ENCODE measurements around the gene CRYBA1. TPM values are rescaled to one million over a fixed set of nuclear protein-coding genes. Genes with fewer than 3 reads are reported as not detected.

The CRYBA1 gene
- total RNA-seq, 1 donor from 2014 or later, result not detected

DNA sequence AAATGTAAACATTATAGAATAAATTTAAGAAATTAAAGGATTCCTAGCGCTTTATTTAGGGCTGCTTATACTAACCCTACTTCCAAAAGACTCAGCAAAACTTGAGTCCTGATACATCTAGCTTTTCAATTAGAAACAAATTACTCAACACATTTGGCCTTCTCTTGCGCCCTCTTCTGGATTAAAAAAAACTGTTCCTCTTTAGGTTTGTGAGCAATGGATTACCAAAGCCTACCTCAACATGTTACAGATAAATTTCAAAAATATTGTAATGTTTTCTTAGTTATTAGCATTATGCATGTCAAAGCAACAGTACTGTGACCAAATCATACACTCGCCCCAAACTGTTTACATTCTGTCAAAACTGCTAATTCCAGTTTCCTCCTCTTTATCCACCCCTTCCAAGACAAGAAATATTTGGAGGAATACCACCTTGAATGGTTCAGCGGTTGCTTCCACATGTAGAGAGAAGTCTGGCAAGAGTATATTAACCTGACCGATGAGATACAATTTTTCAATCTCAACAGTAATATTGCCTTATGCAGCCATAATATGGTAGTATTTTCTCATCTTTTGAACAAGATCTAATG lies 44.6 kb downstream of the CRYBA1 start:
- TF ChIP-seq, protein P1, sequence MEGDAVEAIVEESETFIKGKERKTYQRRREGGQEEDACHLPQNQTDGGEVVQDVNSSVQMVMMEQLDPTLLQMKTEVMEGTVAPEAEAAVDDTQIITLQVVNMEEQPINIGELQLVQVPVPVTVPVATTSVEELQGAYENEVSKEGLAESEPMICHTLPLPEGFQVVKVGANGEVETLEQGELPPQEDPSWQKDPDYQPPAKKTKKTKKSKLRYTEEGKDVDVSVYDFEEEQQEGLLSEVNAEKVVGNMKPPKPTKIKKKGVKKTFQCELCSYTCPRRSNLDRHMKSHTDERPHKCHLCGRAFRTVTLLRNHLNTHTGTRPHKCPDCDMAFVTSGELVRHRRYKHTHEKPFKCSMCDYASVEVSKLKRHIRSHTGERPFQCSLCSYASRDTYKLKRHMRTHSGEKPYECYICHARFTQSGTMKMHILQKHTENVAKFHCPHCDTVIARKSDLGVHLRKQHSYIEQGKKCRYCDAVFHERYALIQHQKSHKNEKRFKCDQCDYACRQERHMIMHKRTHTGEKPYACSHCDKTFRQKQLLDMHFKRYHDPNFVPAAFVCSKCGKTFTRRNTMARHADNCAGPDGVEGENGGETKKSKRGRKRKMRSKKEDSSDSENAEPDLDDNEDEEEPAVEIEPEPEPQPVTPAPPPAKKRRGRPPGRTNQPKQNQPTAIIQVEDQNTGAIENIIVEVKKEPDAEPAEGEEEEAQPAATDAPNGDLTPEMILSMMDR (IDR thresholded peaks at IDR 0.05; ENCODE audit: insufficient read depth, low read length, poor library complexity, severe bottlenecking), result peak; percentile 69
- DNase-seq (ENCODE audit: low read depth), result peak; percentile 19

DNA sequence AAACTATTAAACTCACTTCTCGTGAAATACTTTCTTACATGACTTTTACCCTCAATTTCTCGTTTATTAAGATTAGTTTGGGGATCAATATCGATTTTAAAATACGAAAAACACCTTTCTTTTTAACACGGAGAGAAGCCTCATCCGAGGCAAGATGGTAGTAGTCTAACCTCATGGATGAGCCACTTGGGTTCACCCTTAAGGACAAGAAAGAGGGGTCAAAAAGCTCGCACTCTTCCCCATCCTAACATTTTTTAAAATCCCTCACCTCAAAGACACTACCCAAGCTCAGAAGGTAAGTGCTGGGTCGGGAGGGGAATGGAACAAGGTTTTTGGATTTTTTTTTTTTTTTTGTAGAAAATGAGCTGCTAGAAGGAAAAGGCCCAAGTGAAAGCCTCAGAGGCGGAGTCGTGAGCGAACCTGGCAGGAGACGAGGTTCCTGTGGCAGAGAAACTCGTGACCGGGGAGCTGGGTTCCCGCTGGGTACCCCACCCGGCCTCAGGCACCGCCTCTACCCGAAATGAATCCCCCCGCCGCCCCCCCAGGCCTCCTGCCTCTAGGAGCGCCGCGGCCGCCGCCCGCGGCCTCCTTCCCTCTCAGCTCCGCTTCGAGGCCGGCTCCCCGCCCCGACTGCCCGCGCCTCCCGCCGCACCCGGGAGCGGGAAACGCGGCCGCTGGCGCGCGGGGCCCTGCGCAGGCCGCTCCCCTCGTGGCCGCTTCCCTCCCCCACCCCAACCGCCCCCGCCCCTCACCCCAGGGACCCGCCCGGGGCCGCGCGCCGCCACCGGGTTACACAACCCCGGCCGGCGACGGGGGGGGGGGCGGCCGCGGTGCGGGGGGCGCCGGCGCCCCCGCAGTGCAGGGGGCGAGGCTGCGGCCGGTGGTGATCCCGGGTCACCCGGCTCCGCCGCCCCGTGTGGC lies 45.7 kb downstream of the CRYBA1 start:
- DNase-seq (ENCODE audit: low read depth), result no peak
- Histone ChIP-seq H3K4me3 (ENCODE audit: low read depth, low read length) (peak overlapping the region; percentile 99), H3K27me3 (ENCODE audit: control insufficient read depth, insufficient read depth, low read length) (no peaks in the 10 kb centered on the region), H3K36me3 (ENCODE audit: control insufficient read depth, insufficient read depth, low read length) (peaks cover 2% of the 10 kb centered on the region)
- TF ChIP-seq, protein P1 (IDR thresholded peaks at IDR 0.05; ENCODE audit: insufficient read depth, low read length, poor library complexity, severe bottlenecking), result no peak

More for the DNA sequence above, 44.6 kb downstream of the CRYBA1 start:
- Histone ChIP-seq H3K36me3 (ENCODE audit: control insufficient read depth, insufficient read depth, low read length) (peaks cover 4% of the 10 kb centered on the region), H3K27me3 (ENCODE audit: control insufficient read depth, insufficient read depth, low read length) (no peaks in the 10 kb centered on the region), H3K4me3 (ENCODE audit: low read depth, low read length) (peak overlapping the region; percentile 99)

DNA sequence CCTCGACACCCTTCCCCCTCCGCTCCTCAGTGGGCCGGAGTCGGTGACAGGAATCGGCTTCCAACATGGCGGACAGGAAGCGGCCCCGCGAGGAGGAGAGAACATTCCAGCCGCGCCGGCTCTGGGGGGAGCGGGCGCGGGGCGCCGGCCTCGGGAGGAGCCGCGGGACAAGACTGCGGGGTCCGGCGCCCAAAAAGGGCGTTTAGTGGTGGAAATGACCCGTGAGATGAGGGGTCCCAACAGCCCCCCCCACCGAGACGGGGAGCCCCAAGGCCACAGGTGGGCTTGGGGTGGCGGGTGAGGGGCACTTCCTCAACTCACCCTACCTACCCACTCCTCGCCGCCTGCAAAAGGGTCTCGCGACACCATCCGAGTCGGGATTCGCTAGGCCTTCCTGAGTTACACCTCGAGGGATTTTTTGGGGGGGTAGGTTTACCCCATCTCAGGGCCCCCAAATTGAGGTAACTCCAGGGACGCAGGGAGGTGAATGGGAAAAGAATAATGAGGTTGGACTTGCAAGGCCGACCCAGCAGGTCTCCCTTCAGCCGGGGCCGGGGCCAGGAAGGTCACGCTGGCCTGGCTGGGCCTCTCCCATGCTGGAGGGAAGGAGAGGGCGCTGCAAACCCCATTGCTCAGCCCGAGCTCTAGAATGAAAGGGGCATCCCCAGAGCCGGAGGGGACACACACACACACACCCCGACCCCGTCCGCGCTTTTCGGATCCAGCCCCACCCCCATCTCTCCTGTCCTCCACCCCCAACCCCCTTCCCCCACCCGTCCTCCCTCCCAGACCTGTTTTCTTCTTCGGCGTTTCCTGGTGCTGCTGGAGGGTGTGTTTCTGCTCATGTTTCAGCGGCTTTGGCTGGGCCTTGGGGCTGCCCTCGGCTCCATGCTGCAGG lies 46.6 kb downstream of the CRYBA1 start:
- Histone ChIP-seq H3K27me3 (ENCODE audit: control insufficient read depth, insufficient read depth, low read length) (no peaks in the 10 kb centered on the region), H3K36me3 (ENCODE audit: control insufficient read depth, insufficient read depth, low read length) (peaks cover 2% of the 10 kb centered on the region), H3K4me3 (ENCODE audit: low read depth, low read length) (peak overlapping the region; percentile 99)
- DNase-seq (ENCODE audit: low read depth), result no peak
- TF ChIP-seq, protein P1 (IDR thresholded peaks at IDR 0.05; ENCODE audit: insufficient read depth, low read length, poor library complexity, severe bottlenecking), result no peak

DNA sequence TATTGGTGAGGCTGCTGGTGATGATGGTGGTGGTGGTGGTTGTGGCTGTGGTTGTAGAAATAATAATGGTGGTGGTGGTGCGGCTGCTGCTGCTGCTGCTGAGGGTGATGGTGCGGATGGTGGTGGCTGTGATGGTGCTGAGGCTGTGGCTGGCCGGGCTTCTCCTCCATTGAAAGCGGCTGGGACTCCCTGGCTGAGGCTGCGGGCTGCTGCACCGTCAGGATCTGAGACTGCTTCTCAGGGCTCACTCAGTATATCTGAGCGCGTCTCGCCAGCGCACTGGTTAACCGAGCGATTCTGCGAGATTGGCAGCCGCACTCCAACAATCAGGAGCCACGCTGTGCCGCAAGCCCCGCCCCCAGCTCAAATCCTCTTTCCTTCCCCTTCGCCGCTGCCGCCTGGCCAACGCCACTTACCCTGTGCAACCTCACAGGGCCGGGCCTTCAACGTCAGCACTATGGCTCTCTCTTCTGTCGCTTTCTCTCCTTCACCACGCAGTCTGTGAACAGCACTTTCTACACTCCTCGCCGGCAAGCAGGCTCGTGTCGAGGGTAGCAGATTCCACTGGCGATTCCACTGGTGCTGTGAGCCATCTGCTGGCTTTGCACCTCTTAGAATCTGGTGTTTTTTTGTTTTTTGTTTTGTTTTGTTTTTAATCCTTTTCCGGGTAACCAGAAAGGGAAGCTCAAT lies 47.4 kb downstream of the CRYBA1 start, which contains the start of gene NUFIP2:
Gene NUFIP2 (minus strand): TSS at position 259 of the 690 bp plus-strand sequence. CDS start 89 bp downstream, at position 170.
- DNase-seq (ENCODE audit: low read depth), result peak; percentile 83
- TF ChIP-seq, protein P1 (IDR thresholded peaks at IDR 0.05; ENCODE audit: insufficient read depth, low read length, poor library complexity, severe bottlenecking), result no peak
- Histone ChIP-seq H3K27me3 (ENCODE audit: control insufficient read depth, insufficient read depth, low read length) (no peaks in the 10 kb centered on the region), H3K4me3 (ENCODE audit: low read depth, low read length) (peak within 1 kb of the TSS; percentile 99), H3K36me3 (ENCODE audit: control insufficient read depth, insufficient read depth, low read length) (no peaks in the 10 kb centered on the region)

DNA sequence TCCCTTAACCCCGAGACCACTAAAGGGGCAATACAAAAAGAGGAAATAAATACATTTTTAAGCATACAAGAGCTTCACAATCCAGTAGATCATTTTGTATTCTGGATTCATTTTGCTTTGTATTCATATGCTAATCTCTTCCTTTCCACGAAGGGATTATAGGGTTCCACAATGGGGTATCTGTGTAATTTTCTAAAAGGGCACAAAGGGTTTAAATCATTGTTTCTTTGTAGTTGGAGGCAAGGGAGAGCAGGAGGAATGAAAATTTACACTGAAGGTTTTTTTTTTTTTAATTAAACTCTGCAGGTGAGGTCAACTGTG lies 47.9 kb downstream of the CRYBA1 start:
- no peaks in the 10 kb centered on the region for H3K27me3 ChIP-seq (ENCODE audit: control insufficient read depth, insufficient read depth, low read length)
- H3K36me3 ChIP-seq (ENCODE audit: control insufficient read depth, insufficient read depth, low read length), result no peaks in the 10 kb centered on the region
- no peak for DNase-seq (ENCODE audit: low read depth)
- TF ChIP-seq, protein P1 (IDR thresholded peaks at IDR 0.05; ENCODE audit: insufficient read depth, low read length, poor library complexity, severe bottlenecking), result no peak
- peak overlapping the region; percentile 99 for H3K4me3 ChIP-seq (ENCODE audit: low read depth, low read length)

Data from kidney epithelial cell (primary cell).